GM06990 (cell line): Measurements from ENCODE around the gene TIMM10.

Experiments used
- DNase-seq: peaks from one replicate; pipeline ENCODE4 v3.0.0-alpha.2; 2011; ENCODE audit not compliant: insufficient read length; ENCODE audit errors: extremely low read depth
- H3K27me3 ChIP-seq: replicated peaks from 2 replicates; pipeline ENCODE4 v1.6.0; 2011; ENCODE audit warnings: low read length; ENCODE audit not compliant: control insufficient read depth, insufficient read depth
- H3K36me3 ChIP-seq: 2 replicates; pipeline ENCODE4 v1.5.1; 2011; ENCODE audit warnings: low read length; ENCODE audit not compliant: control insufficient read depth, insufficient read depth
- H3K4me3 ChIP-seq: replicated peaks from 2 replicates; pipeline ENCODE4 v1.5.1; 2011; ENCODE audit warnings: low read depth, mild to moderate bottlenecking, control low read depth, low read length
- CTCF ChIP-seq: IDR thresholded peaks from 2 replicates; pipeline ENCODE4 v1.5.1; 2011; ENCODE audit warnings: low read length, control low read depth, mild to moderate bottlenecking, inconsistent platforms; ENCODE audit not compliant: insufficient read depth, poor library complexity, severe bottlenecking

Gene TIMM10

GRCh38 chr11:57479021-57479663 lies 51.4 kb downstream of the TIMM10 start:
- Histone ChIP-seq H3K27me3 (no peaks in the 10 kb centered on the region), H3K4me3 (no peak overlapping the region), H3K36me3 (no peaks in the 10 kb centered on the region)
- TF ChIP-seq CTCF = no peak
- DNase-seq = no peak
